ENCODE measurements around the gene IRS2. TPM values are rescaled to one million over a fixed set of nuclear protein-coding genes. Genes with fewer than 3 reads are reported as not detected.

The IRS2 gene
- total and polyA plus RNA-seq, 2 experiments from 2014 or later: 3.6 to 14.5 TPM

DNA sequence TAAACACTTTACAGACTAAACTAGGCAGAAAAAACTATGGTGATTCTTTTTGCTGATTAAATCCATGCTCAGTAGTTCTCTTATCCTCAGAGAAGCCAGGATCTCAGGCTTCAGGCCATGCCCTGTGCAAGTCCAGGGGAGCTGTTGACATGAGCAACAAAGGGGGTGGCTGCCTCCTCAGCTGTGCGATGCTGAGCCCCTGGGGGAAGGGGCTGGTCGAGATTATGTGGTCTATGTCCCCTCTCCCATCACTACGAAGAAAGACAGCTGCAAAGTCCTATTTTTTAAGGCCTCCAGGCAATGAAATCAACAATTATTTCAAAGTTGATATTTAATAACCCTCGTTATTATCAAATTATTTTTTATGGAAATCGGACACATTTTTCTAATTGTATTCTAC, 37.0 kb downstream of the IRS2 start:
- no peak overlapping the region for H3K27ac Mint-ChIP-seq
- no peak for DNase-seq (ENCODE audit: low spot score)
- H3K27ac ChIP-seq (ENCODE audit: low read depth): no peak overlapping the region
- peaks cover 12% of the 10 kb centered on the region for H3K36me3 Mint-ChIP-seq (ENCODE audit: low read depth)
- H3K79me2 ChIP-seq (replicated peaks; ENCODE audit: insufficient read depth): no peaks in the 10 kb centered on the region
- H3K4me1 ChIP-seq (ENCODE audit: insufficient read depth): 0 out of 2 replicates have a peak, but pooled peaks cover 4% of the 10 kb centered on the region
- no peak overlapping the region for H3K4me3 Mint-ChIP-seq
- ATAC-seq: no peak
- TF ChIP-seq, protein P1, sequence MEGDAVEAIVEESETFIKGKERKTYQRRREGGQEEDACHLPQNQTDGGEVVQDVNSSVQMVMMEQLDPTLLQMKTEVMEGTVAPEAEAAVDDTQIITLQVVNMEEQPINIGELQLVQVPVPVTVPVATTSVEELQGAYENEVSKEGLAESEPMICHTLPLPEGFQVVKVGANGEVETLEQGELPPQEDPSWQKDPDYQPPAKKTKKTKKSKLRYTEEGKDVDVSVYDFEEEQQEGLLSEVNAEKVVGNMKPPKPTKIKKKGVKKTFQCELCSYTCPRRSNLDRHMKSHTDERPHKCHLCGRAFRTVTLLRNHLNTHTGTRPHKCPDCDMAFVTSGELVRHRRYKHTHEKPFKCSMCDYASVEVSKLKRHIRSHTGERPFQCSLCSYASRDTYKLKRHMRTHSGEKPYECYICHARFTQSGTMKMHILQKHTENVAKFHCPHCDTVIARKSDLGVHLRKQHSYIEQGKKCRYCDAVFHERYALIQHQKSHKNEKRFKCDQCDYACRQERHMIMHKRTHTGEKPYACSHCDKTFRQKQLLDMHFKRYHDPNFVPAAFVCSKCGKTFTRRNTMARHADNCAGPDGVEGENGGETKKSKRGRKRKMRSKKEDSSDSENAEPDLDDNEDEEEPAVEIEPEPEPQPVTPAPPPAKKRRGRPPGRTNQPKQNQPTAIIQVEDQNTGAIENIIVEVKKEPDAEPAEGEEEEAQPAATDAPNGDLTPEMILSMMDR (conservative IDR thresholded peaks at IDR 0.05; ENCODE audit: low read depth in 2 of 2): no peak
- no peak for TF ChIP-seq STAT1 (IDR thresholded peaks at IDR 0.05; ENCODE audit: unreplicated experiment)
- no peak for TF ChIP-seq CREB1 (CRISPR knock-in tag; IDR thresholded peaks at IDR 0.05; ENCODE audit: low read depth)
- TF ChIP-seq, protein P2, sequence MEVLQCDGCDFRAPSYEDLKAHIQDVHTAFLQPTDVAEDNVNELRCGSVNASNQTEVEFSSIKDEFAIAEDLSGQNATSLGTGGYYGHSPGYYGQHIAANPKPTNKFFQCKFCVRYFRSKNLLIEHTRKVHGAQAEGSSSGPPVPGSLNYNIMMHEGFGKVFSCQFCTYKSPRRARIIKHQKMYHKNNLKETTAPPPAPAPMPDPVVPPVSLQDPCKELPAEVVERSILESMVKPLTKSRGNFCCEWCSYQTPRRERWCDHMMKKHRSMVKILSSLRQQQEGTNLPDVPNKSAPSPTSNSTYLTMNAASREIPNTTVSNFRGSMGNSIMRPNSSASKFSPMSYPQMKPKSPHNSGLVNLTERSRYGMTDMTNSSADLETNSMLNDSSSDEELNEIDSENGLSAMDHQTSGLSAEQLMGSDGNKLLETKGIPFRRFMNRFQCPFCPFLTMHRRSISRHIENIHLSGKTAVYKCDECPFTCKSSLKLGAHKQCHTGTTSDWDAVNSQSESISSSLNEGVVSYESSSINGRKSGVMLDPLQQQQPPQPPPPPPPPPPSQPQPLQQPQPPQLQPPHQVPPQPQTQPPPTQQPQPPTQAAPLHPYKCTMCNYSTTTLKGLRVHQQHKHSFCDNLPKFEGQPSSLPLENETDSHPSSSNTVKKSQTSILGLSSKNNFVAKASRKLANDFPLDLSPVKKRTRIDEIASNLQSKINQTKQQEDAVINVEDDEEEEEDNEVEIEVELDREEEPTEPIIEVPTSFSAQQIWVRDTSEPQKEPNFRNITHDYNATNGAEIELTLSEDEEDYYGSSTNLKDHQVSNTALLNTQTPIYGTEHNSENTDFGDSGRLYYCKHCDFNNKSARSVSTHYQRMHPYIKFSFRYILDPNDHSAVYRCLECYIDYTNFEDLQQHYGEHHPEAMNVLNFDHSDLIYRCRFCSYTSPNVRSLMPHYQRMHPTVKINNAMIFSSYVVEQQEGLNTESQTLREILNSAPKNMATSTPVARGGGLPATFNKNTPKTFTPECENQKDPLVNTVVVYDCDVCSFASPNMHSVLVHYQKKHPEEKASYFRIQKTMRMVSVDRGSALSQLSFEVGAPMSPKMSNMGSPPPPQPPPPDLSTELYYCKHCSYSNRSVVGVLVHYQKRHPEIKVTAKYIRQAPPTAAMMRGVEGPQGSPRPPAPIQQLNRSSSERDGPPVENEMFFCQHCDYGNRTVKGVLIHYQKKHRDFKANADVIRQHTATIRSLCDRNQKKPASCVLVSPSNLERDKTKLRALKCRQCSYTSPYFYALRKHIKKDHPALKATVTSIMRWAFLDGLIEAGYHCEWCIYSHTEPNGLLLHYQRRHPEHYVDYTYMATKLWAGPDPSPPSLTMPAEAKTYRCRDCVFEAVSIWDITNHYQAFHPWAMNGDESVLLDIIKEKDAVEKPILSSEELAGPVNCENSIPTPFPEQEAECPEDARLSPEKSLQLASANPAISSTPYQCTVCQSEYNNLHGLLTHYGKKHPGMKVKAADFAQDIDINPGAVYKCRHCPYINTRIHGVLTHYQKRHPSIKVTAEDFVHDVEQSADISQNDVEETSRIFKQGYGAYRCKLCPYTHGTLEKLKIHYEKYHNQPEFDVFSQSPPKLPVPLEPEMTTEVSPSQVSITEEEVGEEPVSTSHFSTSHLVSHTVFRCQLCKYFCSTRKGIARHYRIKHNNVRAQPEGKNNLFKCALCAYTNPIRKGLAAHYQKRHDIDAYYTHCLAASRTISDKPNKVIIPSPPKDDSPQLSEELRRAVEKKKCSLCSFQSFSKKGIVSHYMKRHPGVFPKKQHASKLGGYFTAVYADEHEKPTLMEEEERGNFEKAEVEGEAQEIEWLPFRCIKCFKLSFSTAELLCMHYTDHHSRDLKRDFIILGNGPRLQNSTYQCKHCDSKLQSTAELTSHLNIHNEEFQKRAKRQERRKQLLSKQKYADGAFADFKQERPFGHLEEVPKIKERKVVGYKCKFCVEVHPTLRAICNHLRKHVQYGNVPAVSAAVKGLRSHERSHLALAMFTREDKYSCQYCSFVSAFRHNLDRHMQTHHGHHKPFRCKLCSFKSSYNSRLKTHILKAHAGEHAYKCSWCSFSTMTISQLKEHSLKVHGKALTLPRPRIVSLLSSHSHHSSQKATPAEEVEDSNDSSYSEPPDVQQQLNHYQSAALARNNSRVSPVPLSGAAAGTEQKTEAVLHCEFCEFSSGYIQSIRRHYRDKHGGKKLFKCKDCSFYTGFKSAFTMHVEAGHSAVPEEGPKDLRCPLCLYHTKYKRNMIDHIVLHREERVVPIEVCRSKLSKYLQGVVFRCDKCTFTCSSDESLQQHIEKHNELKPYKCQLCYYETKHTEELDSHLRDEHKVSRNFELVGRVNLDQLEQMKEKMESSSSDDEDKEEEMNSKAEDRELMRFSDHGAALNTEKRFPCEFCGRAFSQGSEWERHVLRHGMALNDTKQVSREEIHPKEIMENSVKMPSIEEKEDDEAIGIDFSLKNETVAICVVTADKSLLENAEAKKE (CRISPR knock-in tag; IDR thresholded peaks at IDR 0.05): no peak
- no peaks in the 10 kb centered on the region for H3K27me3 Mint-ChIP-seq (ENCODE audit: insufficient read depth, low read depth, poor library complexity)
- H3K9me3 Mint-ChIP-seq: no peaks in the 10 kb centered on the region
- no peaks in the 10 kb centered on the region for H3K9me2 ChIP-seq (ENCODE audit: insufficient read depth)
- no peaks in the 10 kb centered on the region; the same call in 1 of the 2 replicates for H3K36me3 ChIP-seq (ENCODE audit: insufficient read depth)
- H3K4me2 ChIP-seq: no peak overlapping the region
- H2AFZ ChIP-seq: no peak overlapping the region
- no peaks in the 10 kb centered on the region for H4K20me1 ChIP-seq (replicated peaks; ENCODE audit: insufficient read depth)
- no peaks in the 10 kb centered on the region for H3F3A ChIP-seq (replicated peaks; ENCODE audit: low read depth)
- H3K4me1 Mint-ChIP-seq: peaks cover 10% of the 10 kb centered on the region
- H3K4me3 ChIP-seq: no peak overlapping the region
- H3K27me3 ChIP-seq (ENCODE audit: insufficient read depth): no peaks in the 10 kb centered on the region

DNA sequence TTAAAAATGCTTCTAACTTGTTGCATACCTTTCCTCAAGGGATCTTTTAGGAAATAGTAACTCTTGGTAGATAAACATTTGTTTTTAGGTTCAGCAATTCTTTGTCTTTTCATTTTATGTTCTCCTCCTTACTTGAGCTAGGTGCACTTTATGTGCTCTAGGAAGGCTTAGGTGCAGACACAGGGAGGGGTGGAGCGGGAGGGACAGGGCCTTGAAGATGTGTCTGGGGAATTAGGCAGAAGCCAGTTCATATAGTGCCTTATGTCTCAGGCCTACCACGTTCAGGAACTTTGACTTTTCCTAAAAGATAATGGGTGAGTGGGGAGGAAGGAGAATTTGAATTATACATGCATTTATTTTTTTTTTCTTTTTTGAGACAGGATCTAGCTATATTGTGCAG, 37.7 kb downstream of the IRS2 start:
- Mint-ChIP-seq H3K9me3 (no peaks in the 10 kb centered on the region), H3K27me3 (ENCODE audit: insufficient read depth, low read depth, poor library complexity) (no peaks in the 10 kb centered on the region), H3K27ac (no peak overlapping the region), H3K4me1 (peaks cover 17% of the 10 kb centered on the region), H3K36me3 (ENCODE audit: low read depth) (peaks cover 12% of the 10 kb centered on the region), H3K4me3 (no peak overlapping the region)
- TF ChIP-seq CREB1 (CRISPR knock-in tag; IDR thresholded peaks at IDR 0.05; ENCODE audit: low read depth): no peak
- no peak for TF ChIP-seq STAT1 (IDR thresholded peaks at IDR 0.05; ENCODE audit: unreplicated experiment)
- TF ChIP-seq ZNF331 (CRISPR knock-in tag; IDR thresholded peaks at IDR 0.05; ENCODE audit: low read depth): no peak
- no peak for TF ChIP-seq EZH2 (IDR thresholded peaks at IDR 0.05; ENCODE audit: low read depth, unreplicated experiment)
- TF ChIP-seq JUNB (IDR thresholded peaks at IDR 0.05; ENCODE audit: unreplicated experiment): no peak
- Histone ChIP-seq H3K4me1 (ENCODE audit: insufficient read depth) (peaks cover 8% of the 10 kb centered on the region; the same call in 1 of the 2 replicates), H3K27ac (ENCODE audit: low read depth) (no peak overlapping the region), H4K20me1 (replicated peaks; ENCODE audit: insufficient read depth) (no peaks in the 10 kb centered on the region), H3K9me2 (ENCODE audit: insufficient read depth) (no peaks in the 10 kb centered on the region), H3K4me3 (no peak overlapping the region), H3K36me3 (ENCODE audit: insufficient read depth) (no peaks in the 10 kb centered on the region), H3F3A (replicated peaks; ENCODE audit: low read depth) (no peaks in the 10 kb centered on the region), H3K4me2 (no peak overlapping the region), H3K27me3 (ENCODE audit: insufficient read depth) (no peaks in the 10 kb centered on the region), H3K79me2 (replicated peaks; ENCODE audit: insufficient read depth) (no peaks in the 10 kb centered on the region), H2AFZ (no peak overlapping the region)
- no peak for DNase-seq (ENCODE audit: low spot score)
- ATAC-seq: no peak

Measured in GM23338 (cell line).